IPS DF 4.7 (cell line): ENCODE results near the gene USP2.
"Not testable (repeated sequence)": the region's sequence is repeated elsewhere in the genome, so short reads cannot be mapped to it uniquely, and the experiment has no call there.

Source experiments
- DNase-seq: peaks from one replicate; pipeline ENCODE4 v3.0.0-alpha.2; 2013; ENCODE audit warnings: low spot score; ENCODE audit errors: extremely low read depth

The USP2 gene

GRCh38 chr11:119414734-119415133 lies 33.2 kb upstream of the USP2 start:
- no peak for DNase-seq

- DNase-seq = no peak
Observed at GRCh38 chr11:119414321-119414720, 32.8 kb upstream of the USP2 start.

- DNase-seq = no peak
Observed at GRCh38 chr11:119412072-119412471, 30.6 kb upstream of the USP2 start.

- no peak for DNase-seq
Observed at GRCh38 chr11:119410501-119410900, 29.0 kb upstream of the USP2 start.

- no peak for DNase-seq
Observed at GRCh38 chr11:119409731-119410130, 28.2 kb upstream of the USP2 start.

- DNase-seq = no peak
Observed at GRCh38 chr11:119406005-119406404, 24.5 kb upstream of the USP2 start.

GRCh38 chr11:119405448-119405847 lies 24.0 kb upstream of the USP2 start:
- not testable (repeated sequence) for DNase-seq

- no peak for DNase-seq
Observed at GRCh38 chr11:119404872-119405271, 23.4 kb upstream of the USP2 start.

GRCh38 chr11:119403021-119403420 lies 21.5 kb upstream of the USP2 start:
- no peak for DNase-seq

- no peak for DNase-seq
Observed at GRCh38 chr11:119402470-119402869, 21.0 kb upstream of the USP2 start.

GRCh38 chr11:119400860-119401259 lies 19.4 kb upstream of the USP2 start:
- no peak for DNase-seq

- DNase-seq = no peak
Observed at GRCh38 chr11:119397740-119398139, 16.2 kb upstream of the USP2 start.

- no peak for DNase-seq
Observed at GRCh38 chr11:119396835-119397234, 15.3 kb upstream of the USP2 start.

GRCh38 chr11:119391275-119391674 lies 9.8 kb upstream of the USP2 start:
- no peak for DNase-seq

- no peak for DNase-seq
Observed at GRCh38 chr11:119389611-119390254, 8.2 kb upstream of the USP2 start.

- no peak for DNase-seq
Observed at GRCh38 chr11:119388103-119388502, 6.6 kb upstream of the USP2 start.

GRCh38 chr11:119384332-119384731 lies 2.8 kb upstream of the USP2 start:
- DNase-seq = no peak

- not testable (repeated sequence) for DNase-seq
Observed at GRCh38 chr11:119382513-119382912, 1.0 kb upstream of the USP2 start.

GRCh38 chr11:119382101-119382500 lies 611 bp upstream of the USP2 start:
- no peak for DNase-seq

GRCh38 chr11:119380827-119381180 lies 686 bp downstream of the USP2 start:
- no peak for DNase-seq

- no peak for DNase-seq
Observed at GRCh38 chr11:119380160-119380826, 1.2 kb downstream of the USP2 start.

- DNase-seq = no peak
Observed at GRCh38 chr11:119378851-119379465, 2.5 kb downstream of the USP2 start.
